ENCODE data around the gene SPRY2.

DNA sequence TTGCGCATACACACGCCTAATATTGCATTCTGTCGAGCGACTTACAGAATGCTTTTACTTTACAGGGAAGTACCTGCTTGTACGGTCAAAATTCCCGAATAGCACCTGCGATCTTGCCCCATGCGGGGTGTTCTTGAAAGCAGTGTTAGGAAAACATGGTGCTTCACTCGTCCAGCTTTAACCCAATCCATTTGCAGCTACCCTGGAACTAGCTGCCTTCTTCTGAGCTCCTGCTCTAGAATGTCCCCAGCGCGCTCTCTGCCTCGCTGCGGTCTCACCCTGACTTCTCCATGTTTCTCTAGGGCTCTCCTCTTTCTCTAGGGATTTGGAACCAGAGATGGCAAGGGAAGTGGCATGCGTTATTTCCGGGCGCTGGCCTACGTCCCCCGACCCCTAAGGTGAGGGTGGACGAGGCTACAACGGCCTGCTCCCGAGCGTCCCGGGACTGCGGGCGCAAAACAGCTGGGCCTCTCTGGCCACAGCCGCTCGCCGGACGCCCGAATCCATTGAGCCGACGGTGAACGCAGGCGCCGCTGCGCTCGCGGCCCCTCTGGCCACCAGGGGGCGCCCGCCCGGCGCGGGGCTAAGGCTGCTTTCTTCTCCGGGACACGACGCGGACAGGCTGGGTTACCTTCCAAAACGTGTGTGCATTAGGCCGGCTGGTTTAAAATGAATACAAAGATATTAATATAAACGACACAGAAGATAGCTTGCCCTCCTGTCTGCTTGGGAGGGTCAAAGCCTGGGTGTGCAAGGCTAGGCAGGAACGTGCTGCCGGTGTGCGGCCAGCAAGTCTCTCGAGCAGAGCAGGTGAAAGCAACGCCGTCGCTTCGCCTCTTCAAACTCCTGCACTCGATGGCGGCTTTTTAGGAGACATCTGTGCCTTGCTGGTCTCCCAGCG lies 1.8 kb upstream of the SPRY2 start:
- no peak for TF ChIP-seq ISL1 (CRISPR knock-in tag; IDR thresholded peaks at IDR 0.05)
- TF ChIP-seq, protein P1, sequence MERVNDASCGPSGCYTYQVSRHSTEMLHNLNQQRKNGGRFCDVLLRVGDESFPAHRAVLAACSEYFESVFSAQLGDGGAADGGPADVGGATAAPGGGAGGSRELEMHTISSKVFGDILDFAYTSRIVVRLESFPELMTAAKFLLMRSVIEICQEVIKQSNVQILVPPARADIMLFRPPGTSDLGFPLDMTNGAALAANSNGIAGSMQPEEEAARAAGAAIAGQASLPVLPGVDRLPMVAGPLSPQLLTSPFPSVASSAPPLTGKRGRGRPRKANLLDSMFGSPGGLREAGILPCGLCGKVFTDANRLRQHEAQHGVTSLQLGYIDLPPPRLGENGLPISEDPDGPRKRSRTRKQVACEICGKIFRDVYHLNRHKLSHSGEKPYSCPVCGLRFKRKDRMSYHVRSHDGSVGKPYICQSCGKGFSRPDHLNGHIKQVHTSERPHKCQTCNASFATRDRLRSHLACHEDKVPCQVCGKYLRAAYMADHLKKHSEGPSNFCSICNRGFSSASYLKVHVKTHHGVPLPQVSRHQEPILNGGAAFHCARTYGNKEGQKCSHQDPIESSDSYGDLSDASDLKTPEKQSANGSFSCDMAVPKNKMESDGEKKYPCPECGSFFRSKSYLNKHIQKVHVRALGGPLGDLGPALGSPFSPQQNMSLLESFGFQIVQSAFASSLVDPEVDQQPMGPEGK (CRISPR knock-in tag; IDR thresholded peaks at IDR 0.05; ENCODE audit: borderline replicate concordance) = no peak
- no peak for TF ChIP-seq ZFP3 (CRISPR knock-in tag; IDR thresholded peaks at IDR 0.05)
- no peak for TF ChIP-seq TOX (CRISPR knock-in tag; IDR thresholded peaks at IDR 0.05; ENCODE audit: borderline replicate concordance)
- no peak for TF ChIP-seq CSDC2 (CRISPR knock-in tag; IDR thresholded peaks at IDR 0.05)
- no peak for TF ChIP-seq ARNTL (CRISPR knock-in tag; IDR thresholded peaks at IDR 0.05; ENCODE audit: borderline replicate concordance, low read depth)
- TF ChIP-seq TCF4 (CRISPR knock-in tag; IDR thresholded peaks at IDR 0.05; ENCODE audit: borderline replicate concordance) = no peak; the same call in 1 of the 2 replicates
- TF ChIP-seq ESRRG (CRISPR knock-in tag; IDR thresholded peaks at IDR 0.05) = no peak
- TF ChIP-seq OSR1 (CRISPR knock-in tag; IDR thresholded peaks at IDR 0.05) = no peak
- TF ChIP-seq, protein P2, sequence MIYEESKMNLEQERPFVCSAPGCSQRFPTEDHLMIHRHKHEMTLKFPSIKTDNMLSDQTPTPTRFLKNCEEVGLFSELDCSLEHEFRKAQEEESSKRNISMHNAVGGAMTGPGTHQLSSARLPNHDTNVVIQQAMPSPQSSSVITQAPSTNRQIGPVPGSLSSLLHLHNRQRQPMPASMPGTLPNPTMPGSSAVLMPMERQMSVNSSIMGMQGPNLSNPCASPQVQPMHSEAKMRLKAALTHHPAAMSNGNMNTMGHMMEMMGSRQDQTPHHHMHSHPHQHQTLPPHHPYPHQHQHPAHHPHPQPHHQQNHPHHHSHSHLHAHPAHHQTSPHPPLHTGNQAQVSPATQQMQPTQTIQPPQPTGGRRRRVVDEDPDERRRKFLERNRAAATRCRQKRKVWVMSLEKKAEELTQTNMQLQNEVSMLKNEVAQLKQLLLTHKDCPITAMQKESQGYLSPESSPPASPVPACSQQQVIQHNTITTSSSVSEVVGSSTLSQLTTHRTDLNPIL (CRISPR knock-in tag; IDR thresholded peaks at IDR 0.05; ENCODE audit: low read depth) = no peak
- TF ChIP-seq GLIS3 (CRISPR knock-in tag; IDR thresholded peaks at IDR 0.05) = no peak
- TF ChIP-seq ZC3H10 (CRISPR knock-in tag; IDR thresholded peaks at IDR 0.05) = no peak
- TF ChIP-seq BACH2 (CRISPR knock-in tag; IDR thresholded peaks at IDR 0.05; ENCODE audit: borderline replicate concordance) = no peak
- TF ChIP-seq PPARA (CRISPR knock-in tag; IDR thresholded peaks at IDR 0.05; ENCODE audit: borderline replicate concordance) = no peak
